AG10803 (cell line): ENCODE results near the gene PNMA6E.

Experiments used
- DNase-seq: peaks from one replicate; pipeline ENCODE4 v3.0.0; 2010; ENCODE audit warnings: low read depth
- H3K4me3 ChIP-seq: 2 replicates; pipeline ENCODE4 v1.5.1; 2011; ENCODE audit warnings: mild to moderate bottlenecking, low read length, control low read depth
- TF ChIP-seq, protein P1 (sequence below): conservative IDR thresholded peaks from 2 replicates; pipeline ENCODE4 v1.5.1; 2011; ENCODE audit warnings: mild to moderate bottlenecking, low read length, control low read depth, inconsistent platforms

The PNMA6E gene

DNA sequence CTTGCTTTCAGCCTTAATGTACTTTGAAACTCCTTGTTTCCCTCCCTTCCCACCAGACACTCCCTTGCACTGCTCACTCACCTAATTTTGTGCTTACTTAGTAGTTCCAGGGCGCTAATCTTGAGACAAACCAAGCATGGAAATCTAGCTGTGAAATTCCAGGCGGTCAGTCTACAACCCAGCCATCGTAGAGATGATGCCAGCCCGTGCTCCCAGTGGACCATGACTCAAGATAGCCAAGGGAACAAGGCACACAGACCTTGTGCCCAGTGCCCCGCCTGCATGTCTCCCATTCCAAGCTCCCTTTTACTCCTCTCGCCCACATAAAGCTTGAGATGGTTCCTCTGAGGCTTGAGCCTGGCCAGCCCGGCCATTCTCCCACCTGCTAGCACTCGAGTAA lies 33.7 kb upstream of the PNMA6E start:
- TF ChIP-seq, protein P1, sequence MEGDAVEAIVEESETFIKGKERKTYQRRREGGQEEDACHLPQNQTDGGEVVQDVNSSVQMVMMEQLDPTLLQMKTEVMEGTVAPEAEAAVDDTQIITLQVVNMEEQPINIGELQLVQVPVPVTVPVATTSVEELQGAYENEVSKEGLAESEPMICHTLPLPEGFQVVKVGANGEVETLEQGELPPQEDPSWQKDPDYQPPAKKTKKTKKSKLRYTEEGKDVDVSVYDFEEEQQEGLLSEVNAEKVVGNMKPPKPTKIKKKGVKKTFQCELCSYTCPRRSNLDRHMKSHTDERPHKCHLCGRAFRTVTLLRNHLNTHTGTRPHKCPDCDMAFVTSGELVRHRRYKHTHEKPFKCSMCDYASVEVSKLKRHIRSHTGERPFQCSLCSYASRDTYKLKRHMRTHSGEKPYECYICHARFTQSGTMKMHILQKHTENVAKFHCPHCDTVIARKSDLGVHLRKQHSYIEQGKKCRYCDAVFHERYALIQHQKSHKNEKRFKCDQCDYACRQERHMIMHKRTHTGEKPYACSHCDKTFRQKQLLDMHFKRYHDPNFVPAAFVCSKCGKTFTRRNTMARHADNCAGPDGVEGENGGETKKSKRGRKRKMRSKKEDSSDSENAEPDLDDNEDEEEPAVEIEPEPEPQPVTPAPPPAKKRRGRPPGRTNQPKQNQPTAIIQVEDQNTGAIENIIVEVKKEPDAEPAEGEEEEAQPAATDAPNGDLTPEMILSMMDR = no peak
- DNase-seq = no peak
- no peak overlapping the region for H3K4me3 ChIP-seq

DNA sequence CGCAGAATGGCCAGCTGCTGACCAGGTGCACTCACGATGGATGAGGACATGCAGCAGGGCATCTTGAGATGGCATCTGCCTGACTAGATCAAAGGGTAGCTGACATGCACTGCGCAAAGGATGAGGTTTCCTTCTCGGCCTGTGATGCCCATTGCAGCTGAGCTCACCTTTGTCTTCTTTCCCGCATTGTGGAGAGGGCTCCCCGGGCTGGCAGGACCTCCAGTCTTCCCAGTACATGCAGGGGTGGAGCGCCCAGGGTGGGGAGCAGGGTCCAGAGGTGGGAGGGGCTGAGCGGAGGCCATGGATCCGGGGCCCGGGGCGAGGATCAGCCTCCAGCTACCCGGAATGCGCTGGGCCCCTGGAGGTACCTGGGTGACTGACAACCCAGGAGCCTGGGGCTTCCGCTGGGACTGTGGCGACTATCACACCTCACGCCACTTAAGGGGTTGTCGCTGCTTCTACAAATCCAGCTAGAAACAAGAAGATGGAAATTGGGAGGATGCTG lies 32.7 kb upstream of the PNMA6E start:
- TF ChIP-seq, protein P1 = no peak
- no peak overlapping the region for H3K4me3 ChIP-seq
- DNase-seq = no peak

DNA sequence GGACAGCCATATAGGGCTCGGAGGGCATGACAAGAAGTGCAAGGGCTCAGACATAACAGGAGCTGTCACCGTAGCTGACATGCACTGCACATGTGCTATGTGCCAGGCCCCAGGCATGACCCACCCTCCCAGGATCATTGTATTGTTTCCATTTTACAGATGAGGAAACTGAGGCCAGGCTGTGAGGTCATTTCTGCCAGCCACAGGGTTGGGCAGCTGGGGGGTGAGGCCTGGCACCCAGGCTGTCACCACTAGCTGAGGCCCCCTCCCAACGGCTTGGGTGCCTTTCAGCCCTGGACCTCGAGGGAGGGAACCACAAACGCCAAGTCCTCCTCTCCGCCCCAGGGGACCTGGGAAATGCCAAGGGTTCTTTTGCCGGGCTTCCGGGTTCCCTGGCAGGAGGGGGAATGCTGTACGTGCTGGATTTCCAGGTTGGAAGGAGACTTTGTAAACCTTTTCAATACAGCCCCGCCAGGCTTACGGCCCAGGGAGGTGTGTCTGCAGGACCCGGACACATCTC lies 32.1 kb upstream of the PNMA6E start:
- no peak overlapping the region for H3K4me3 ChIP-seq
- no peak for DNase-seq

DNA sequence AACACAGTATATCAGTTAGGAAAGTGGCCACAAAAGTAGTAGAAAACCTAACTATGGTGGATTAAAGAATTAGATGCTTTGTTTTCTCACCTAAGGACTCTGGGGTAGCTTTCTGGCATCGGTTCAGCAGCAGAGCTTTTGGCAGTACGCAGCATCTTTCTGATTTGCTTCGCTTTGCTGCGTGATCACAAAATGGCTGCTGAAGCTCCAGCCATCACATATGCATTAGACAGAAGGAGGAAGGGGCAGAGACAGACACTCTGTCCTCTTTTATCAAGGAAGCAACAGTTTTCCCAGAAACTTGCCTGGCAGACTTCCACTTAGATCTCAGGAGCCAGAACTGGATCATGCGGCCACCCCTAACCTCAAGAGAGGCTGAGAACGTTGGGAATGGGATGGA lies 29.6 kb upstream of the PNMA6E start:
- no peak overlapping the region for H3K4me3 ChIP-seq
- no peak for DNase-seq
- TF ChIP-seq, protein P1 = no peak

More for the DNA sequence above, 32.1 kb upstream of the PNMA6E start:
- TF ChIP-seq, protein P1 = no peak

DNA sequence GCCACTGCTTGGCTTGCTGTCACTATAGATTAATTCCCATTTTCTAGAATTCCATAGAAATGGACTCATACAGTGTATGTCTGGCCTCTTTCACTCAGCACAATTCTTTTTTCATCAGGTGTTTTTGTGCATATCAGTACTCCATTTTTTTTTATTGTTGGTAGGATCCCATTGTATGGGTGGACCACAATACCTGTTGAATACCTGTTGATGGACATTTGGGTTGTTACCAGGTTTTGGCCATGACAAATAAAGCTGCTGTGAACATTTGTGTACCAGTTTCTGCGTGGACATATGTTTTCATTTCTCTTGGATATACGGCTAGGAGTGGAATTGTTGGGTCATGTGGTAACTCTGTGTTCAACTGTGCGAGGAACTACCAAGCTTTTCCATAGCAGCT lies 25.1 kb upstream of the PNMA6E start:
- TF ChIP-seq, protein P1 = no peak
- no peak overlapping the region for H3K4me3 ChIP-seq
- no peak for DNase-seq

DNA sequence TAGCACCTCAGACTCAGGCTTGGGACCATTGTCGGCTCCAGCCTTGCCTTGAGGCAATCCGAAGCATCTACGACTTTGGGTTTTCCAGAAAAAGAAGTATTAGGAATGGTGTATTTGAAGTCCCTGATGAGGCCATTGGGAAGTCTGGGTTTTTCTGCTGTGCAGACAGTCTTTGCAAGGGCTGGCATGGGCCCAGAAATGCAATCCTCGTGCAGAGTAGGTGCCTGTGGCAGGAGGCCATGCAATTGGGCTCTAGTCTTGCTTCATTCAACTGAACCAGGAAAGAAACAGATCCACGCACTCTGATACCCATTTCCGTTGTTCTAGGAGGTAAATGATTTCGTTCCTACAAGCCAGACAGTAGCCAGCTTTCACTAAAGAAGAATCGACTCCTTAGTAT lies 22.5 kb upstream of the PNMA6E start:
- peak; percentile 12 for DNase-seq
- TF ChIP-seq, protein P1 = no peak
- H3K4me3 ChIP-seq = no peak overlapping the region

DNA sequence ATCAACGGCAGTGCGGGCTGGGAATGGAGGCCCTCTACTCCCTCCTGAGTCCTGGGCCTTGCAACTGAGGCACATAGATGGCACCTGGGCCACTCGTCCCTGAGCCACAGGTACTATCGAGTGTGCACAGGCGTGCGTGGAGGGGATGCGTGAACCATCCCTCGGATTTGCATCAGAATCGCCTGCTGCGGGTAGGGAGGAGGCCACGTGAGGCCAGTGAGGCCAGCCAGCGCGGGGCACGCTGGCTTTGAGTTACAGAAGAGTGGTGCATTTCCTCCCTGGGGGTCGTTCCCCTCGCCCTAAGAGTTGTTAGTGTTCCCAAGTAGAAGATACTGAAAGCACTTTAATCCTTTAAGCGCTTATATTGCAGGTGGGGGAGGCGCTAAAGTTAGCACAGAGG lies 20.7 kb upstream of the PNMA6E start:
- TF ChIP-seq, protein P1 = no peak
- H3K4me3 ChIP-seq = no peak overlapping the region
- DNase-seq = no peak
